ENCODE data around the gene SLIT1.

- TF ChIP-seq POLR2A (IDR thresholded peaks at IDR 0.05; ENCODE audit: low read depth, low read length) (no peak), TAF1 (IDR thresholded peaks at IDR 0.05; ENCODE audit: borderline replicate concordance, low read depth, low read length) (no peak), POLR2AphosphoS5 (IDR thresholded peaks at IDR 0.05; ENCODE audit: low read depth, low read length) (no peak)
Measured at GRCh38 chr10:97171001-97171400, 14.8 kb downstream of the SLIT1 start.

Data from GM12892 (cell line).